Panc1 (cell line): ENCODE data around the gene FXYD3.

Experiments used
- CTCF ChIP-seq: fragments of 450-650 bp; IDR thresholded peaks from 2 replicates; pipeline ENCODE4 v1.5.1; 2017; ENCODE audit warnings: mild to moderate bottlenecking
- POLR2AphosphoS5 ChIP-seq: IDR thresholded peaks from 2 replicates; pipeline ENCODE4 v1.6.1; 2012; ENCODE audit warnings: mild to moderate bottlenecking, low read depth, low read length, moderate library complexity
- REST ChIP-seq, 2 experiments: IDR thresholded peaks; 2 replicates each; pipeline ENCODE4 v1.6.1; 2011 to 2012; ENCODE audit warnings: low read depth in 2 of 2, control low read depth in 1 of 2, low read length in 1 of 2, mild to moderate bottlenecking in 1 of 2, moderate library complexity in 1 of 2; ENCODE audit not compliant: insufficient read depth in 1 of 2
- SIN3A ChIP-seq: IDR thresholded peaks from 2 replicates; pipeline ENCODE4 v1.6.1; 2012; ENCODE audit warnings: low read depth, mild to moderate bottlenecking, low read length, moderate library complexity, borderline replicate concordance; ENCODE audit not compliant: insufficient read depth
- TCF7L2 ChIP-seq: IDR thresholded peaks from 2 replicates; pipeline ENCODE4 v1.6.1; 2011; ENCODE audit warnings: mild to moderate bottlenecking, low read depth, low read length, inconsistent platforms

- TF ChIP-seq REST (IDR thresholded peaks at IDR 0.05; ENCODE audit: insufficient read depth in 1 of 2, low read depth in 2 of 2, low read length in 1 of 2) (no peak), CTCF (no peak), TCF7L2 (no peak), POLR2AphosphoS5 (no peak), SIN3A (no peak)
Observed at GRCh38 chr19:35144259-35144599, 28.6 kb downstream of the FXYD3 start.
